GM18520 (cell line): ENCODE measurements around the gene ZBTB14.
A peak's percentile ranks its signal among the peaks of the same experiment; 100 is the strongest.

Source experiments
- ATAC-seq: cut with Tn5 transposase; IDR thresholded peaks from one replicate; pipeline ENCODE4 v1.9.1; 2021; ENCODE audit not compliant: unreplicated experiment

ZBTB14 gene

DNA sequence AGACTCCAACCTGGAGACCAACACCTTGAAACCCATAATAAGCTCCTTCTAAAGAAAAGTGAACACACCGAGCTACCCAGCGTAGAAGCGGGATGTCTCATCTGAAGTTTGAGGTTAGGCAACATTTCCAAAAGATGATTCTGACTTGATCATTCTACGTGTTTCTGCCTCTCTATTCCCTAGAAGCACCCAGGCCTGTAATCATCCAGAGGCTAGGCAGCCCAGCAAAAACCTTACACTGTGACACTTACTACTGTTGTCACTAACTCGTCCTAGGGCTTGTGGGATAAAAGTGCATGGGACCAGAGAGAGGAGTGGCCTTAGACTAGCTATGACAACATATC, 1.4 kb downstream of the ZBTB14 start:
- ATAC-seq: no peak

DNA sequence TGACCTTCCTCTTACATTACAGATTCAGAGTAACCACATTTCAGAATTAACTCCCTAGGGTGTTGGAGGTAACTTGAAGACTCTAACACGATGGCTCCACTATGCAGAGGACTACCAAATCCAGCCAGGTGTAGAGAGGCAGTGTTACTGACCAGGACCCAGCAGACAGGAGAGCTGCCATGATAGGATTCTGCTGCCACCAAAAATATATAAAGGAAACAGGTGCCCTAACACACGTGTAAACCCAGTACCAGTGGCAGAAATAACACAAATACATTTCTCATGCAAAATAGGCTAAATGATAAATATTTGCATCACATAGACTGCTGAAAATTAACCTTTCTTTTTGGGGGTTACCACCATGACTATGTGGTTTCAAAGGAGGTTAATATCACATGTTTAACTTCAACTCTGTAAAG, 7.0 kb downstream of the ZBTB14 start:
- peak; percentile 75 for ATAC-seq

- no peak for ATAC-seq
Measured at GRCh38 chr18:5287854-5288253, 7.7 kb downstream of the ZBTB14 start.

DNA sequence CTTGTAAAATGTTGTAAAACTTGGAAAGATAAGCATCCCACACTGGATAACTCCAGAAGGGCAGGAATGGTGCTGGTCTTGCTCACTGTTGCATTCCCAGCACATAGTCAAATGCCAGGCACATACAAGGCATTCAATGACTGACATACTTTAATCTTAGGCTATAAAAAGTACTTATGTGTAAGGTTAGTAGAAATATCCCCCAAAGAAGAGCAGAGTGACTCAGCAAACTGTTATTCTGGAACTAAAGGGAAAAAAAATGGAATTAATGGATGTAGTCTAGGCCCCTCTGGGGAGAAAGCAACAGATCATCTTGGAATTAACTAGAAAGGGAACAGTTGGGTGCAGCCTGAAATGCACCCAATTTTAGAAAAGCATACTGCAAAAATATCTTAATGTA, 9.0 kb downstream of the ZBTB14 start:
- no peak for ATAC-seq

GRCh38 chr18:5285326-5285725, 10.2 kb downstream of the ZBTB14 start:
- no peak for ATAC-seq

DNA sequence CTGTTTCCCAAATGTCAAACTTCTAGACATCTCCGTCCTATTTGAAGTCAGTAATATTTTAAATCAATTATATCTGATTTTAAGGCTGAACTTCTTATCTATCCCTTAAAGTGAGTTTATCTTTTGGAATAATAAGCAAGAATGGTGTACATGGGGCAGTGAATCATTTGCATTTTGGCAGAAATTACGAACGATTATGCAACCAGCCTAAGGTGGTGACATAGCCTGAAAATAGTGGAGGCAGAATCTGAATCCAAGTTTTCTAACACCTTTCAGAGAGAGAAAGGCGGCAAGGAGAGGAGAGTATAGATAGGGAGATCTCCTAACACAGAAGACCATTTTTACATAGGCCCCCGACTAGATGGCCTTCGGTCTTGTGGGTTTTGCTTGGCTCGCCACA, 10.7 kb downstream of the ZBTB14 start:
- ATAC-seq: no peak

GRCh38 chr18:5282770-5283169, 12.8 kb downstream of the ZBTB14 start:
- no peak for ATAC-seq

DNA sequence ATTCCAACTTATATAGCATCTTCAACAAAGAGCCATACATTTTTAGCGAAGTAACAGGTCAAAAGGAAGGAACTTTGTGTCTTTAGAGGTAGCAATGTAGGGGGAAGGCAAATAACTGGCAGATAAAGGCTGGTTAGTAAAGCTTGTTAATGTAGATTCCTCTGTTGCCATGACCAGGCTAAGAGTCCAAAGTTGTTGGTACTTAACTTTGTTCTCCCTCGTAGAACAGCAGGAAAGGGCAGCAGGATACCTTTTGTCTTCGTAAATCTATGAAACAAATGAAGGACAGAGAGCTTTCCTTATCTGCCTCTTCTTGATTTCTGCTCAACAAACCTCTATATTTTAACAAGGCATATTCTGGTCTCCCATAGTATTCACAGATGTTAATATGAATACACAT, 18.6 kb downstream of the ZBTB14 start:
- no peak for ATAC-seq

GRCh38 chr18:5275872-5276271, 19.7 kb downstream of the ZBTB14 start:
- ATAC-seq: no peak

- ATAC-seq: no peak
Measured at GRCh38 chr18:5268874-5269273, 26.7 kb downstream of the ZBTB14 start.

- ATAC-seq: no peak
Measured at GRCh38 chr18:5266721-5267120, 28.8 kb downstream of the ZBTB14 start.

DNA sequence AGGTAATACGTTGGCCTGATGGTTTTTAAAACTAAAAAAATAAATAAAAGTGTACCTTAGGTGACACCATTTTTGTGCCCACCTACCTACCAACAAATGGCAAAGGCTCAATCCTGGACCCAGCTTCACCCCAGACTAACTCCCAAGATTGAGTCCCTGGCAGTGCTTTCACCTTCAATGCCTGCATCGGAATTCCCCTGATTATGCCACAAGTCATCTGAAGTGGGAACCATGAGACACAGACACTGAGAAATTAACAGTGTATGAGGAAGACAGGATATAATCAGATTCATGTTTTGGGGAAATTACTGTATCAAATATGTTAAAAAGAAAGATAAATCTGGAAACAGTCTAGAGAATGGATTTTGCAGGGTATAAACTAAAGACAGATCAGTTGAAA, 41.6 kb downstream of the ZBTB14 start:
- no peak for ATAC-seq

DNA sequence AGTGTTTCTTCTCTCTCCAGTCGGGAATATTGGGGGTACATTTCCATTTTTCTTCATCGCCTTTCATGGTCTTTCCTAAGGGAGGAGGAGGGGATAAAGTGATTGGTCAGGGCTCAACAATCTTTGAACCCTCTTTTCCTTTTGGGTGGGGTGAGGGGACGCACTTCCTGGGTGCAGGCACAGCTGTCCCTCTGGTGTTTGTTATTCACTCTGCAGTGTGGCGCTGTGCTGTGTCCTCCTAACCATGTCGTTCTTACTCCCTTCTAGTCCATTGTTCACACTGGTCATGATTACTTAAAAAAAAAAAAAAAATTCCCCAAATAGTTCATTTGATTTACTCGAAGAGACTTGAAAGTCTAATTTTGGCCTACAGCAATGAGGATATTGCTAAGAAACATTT, 44.4 kb downstream of the ZBTB14 start:
- ATAC-seq: no peak

DNA sequence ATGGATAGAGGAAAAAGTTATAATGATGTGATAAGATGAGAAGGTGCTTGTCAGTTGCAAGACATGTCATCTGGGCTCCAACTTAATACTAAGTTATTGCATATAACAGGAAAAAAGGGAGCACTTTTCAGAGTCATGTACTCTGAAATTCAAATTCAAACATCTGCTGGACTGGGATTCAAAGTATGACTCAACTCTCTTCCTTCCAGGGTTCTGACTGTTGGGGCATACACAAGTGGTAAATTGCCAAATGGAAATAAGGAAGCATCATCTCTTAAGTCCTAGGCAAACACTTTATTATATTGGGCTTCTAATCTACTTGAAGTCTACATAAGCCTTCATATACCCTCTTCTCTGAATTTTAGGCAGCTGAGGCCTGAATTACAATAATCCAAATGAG, 44.9 kb downstream of the ZBTB14 start:
- no peak for ATAC-seq

DNA sequence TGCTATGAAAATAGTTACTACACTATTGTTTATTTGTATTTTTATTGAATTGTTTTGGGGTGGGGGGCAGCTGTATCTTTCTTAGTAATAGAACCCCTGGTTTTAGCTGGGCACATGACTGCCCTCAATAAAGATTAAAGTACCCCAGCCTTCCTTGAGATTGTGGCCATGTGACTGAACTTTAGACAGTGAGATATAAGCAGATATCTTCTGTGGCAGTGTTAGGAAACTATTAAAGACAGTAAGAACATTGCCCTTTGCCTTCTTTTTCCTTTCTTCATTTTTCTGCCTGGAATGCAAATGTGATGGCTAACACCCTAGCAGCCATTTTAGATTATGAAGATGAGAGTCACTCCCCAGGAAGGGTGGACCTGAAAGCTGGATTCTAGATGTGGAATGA, 50.6 kb downstream of the ZBTB14 start:
- no peak for ATAC-seq

DNA sequence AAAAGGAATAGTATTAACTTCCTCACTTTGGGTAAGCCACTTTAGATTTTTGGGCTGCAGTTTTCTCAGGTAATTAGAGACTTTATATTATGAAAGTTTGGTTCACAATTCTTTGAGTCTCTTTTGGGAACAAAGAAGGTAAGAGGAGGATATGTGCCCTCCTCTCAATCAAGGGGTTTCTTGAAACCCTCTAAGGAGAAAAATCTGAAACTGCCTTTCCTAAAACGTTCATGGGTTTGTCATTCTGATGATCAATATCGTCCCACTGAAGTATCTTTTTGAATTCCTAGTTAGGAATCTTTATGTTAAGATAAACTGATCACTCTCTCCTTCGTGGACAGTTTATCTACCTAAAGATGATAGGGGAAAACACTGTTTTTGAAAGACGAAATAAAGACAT, 56.1 kb downstream of the ZBTB14 start:
- ATAC-seq: no peak
